ENCODE data around the gene ICA1. TPM values are rescaled to one million over a fixed set of nuclear protein-coding genes. Genes with fewer than 3 reads are reported as not detected.

ICA1 gene
- polyA plus RNA-seq, 4 donors: 32.1 to 65.5 (median 45.7) TPM

- peaks cover 0 to 2% (median 0%) of the 10 kb centered on the region in 3 donors for H3K4me1 ChIP-seq (ENCODE audit: control insufficient read depth in 3 of 3, insufficient read depth in 2 of 3, low read depth in 1 of 3, low read length in 2 of 3)
- H3K27ac ChIP-seq (ENCODE audit: low read depth in 1 of 3, low read length in 2 of 3): no peak overlapping the region
- no peak overlapping the region for H3K4me3 ChIP-seq (ENCODE audit: low read depth in 1 of 3, low read length in 3 of 3)
- DNase-seq: no peak
- no peaks in the 10 kb centered on the region for H3K9me3 ChIP-seq (ENCODE audit: control insufficient read depth in 2 of 2, insufficient read depth in 1 of 2, low read depth in 1 of 2, low read length in 1 of 2)
- no peak for FAIRE-seq
- no peaks in the 10 kb centered on the region for H3K27me3 ChIP-seq (ENCODE audit: control insufficient read depth in 3 of 3, insufficient read depth in 3 of 3, low read length in 3 of 3)
- WGBS, 3 donors: 69 to 78% (median 74%) methylated on average over 3 of the region's 3 CpGs
- no peaks in the 10 kb centered on the region for H3K36me3 ChIP-seq (ENCODE audit: control insufficient read depth in 3 of 3, insufficient read depth in 2 of 3, low read depth in 1 of 3, low read length in 3 of 3)
Measured at GRCh38 chr7:8282162-8282561, 20.2 kb upstream of the ICA1 start.

DNA sequence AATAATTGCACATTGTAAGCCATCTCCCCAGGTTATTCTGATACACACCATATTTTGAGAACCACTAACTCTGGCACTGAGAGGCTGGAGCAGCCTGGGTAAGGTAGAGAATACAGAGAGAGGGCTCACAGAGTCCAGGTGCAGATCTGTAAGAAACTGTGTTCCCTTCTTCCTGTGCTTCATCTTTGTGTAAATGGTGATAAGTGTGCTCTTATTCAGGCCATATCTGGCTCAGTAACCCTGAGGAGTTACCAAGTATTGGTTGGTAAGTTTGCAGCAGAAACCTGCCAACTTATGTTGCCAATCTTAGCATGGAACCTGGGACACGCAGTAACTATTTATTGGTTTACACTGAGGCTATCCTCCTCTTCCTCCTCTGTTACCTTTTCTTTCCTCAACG is 16.2 kb upstream of the ICA1 start:
- DNase-seq (no peak), FAIRE-seq (no peak)
- no peaks in the 10 kb centered on the region for H3K9me3 ChIP-seq (ENCODE audit: control insufficient read depth in 2 of 2, insufficient read depth in 1 of 2, low read depth in 1 of 2, low read length in 1 of 2)
- H3K27me3 ChIP-seq (ENCODE audit: control insufficient read depth in 3 of 3, insufficient read depth in 3 of 3, low read length in 3 of 3): no peaks in the 10 kb centered on the region
- WGBS, 3 donors: 71 to 97% (median 73%) methylated on average over 2 of the region's 2 CpGs
- H3K36me3 ChIP-seq (ENCODE audit: control insufficient read depth in 3 of 3, insufficient read depth in 2 of 3, low read depth in 1 of 3, low read length in 3 of 3): no peaks in the 10 kb centered on the region
- no peaks in the 10 kb centered on the region for H3K4me1 ChIP-seq (ENCODE audit: control insufficient read depth in 3 of 3, insufficient read depth in 2 of 3, low read depth in 1 of 3, low read length in 2 of 3)
- no peak overlapping the region for H3K27ac ChIP-seq (ENCODE audit: low read depth in 1 of 3, low read length in 2 of 3)
- H3K4me3 ChIP-seq (ENCODE audit: low read depth in 1 of 3, low read length in 3 of 3): no peak overlapping the region

GRCh38 chr7:8277394-8277982 is 15.5 kb upstream of the ICA1 start:
- no peaks in the 10 kb centered on the region for H3K4me1 ChIP-seq (ENCODE audit: control insufficient read depth in 3 of 3, insufficient read depth in 2 of 3, low read depth in 1 of 3, low read length in 2 of 3)
- 36 to 64% (median 40%) methylated on average over 3 of the region's 3 CpGs for WGBS, 3 donors
- no peak overlapping the region for H3K4me3 ChIP-seq (ENCODE audit: low read depth in 1 of 3, low read length in 3 of 3)
- H3K27ac ChIP-seq (ENCODE audit: low read depth in 1 of 3, low read length in 2 of 3): no peak overlapping the region
- DNase-seq (peak; percentile 49 to 66), FAIRE-seq (no peak)
- H3K9me3 ChIP-seq (ENCODE audit: control insufficient read depth in 2 of 2, insufficient read depth in 1 of 2, low read depth in 1 of 2, low read length in 1 of 2): no peaks in the 10 kb centered on the region
- no peaks in the 10 kb centered on the region for H3K27me3 ChIP-seq (ENCODE audit: control insufficient read depth in 3 of 3, insufficient read depth in 3 of 3, low read length in 3 of 3)
- no peaks in the 10 kb centered on the region for H3K36me3 ChIP-seq (ENCODE audit: control insufficient read depth in 3 of 3, insufficient read depth in 2 of 3, low read depth in 1 of 3, low read length in 3 of 3)

- WGBS, 3 donors: 79 to 96% (median 81%) methylated on average over 2 of the region's 2 CpGs
- Histone ChIP-seq H3K27ac (ENCODE audit: low read depth in 1 of 3, low read length in 2 of 3) (no peak overlapping the region), H3K36me3 (ENCODE audit: control insufficient read depth in 3 of 3, insufficient read depth in 2 of 3, low read depth in 1 of 3, low read length in 3 of 3) (no peaks in the 10 kb centered on the region), H3K9me3 (ENCODE audit: control insufficient read depth in 2 of 2, insufficient read depth in 1 of 2, low read depth in 1 of 2, low read length in 1 of 2) (no peaks in the 10 kb centered on the region), H3K4me1 (ENCODE audit: control insufficient read depth in 3 of 3, insufficient read depth in 2 of 3, low read depth in 1 of 3, low read length in 2 of 3) (no peaks in the 10 kb centered on the region), H3K4me3 (ENCODE audit: low read depth in 1 of 3, low read length in 3 of 3) (no peak overlapping the region), H3K27me3 (ENCODE audit: control insufficient read depth in 3 of 3, insufficient read depth in 3 of 3, low read length in 3 of 3) (no peaks in the 10 kb centered on the region)
- FAIRE-seq (no peak), DNase-seq (no peak)
Measured at GRCh38 chr7:8274589-8274988, 12.6 kb upstream of the ICA1 start.

- Histone ChIP-seq H3K27ac (ENCODE audit: low read depth in 1 of 3, low read length in 2 of 3) (no peak overlapping the region), H3K36me3 (ENCODE audit: control insufficient read depth in 3 of 3, insufficient read depth in 2 of 3, low read depth in 1 of 3, low read length in 3 of 3) (no peaks in the 10 kb centered on the region), H3K4me1 (ENCODE audit: control insufficient read depth in 3 of 3, insufficient read depth in 2 of 3, low read depth in 1 of 3, low read length in 2 of 3) (no peaks in the 10 kb centered on the region), H3K4me3 (ENCODE audit: low read depth in 1 of 3, low read length in 3 of 3) (no peak overlapping the region), H3K27me3 (ENCODE audit: control insufficient read depth in 3 of 3, insufficient read depth in 3 of 3, low read length in 3 of 3) (no peaks in the 10 kb centered on the region), H3K9me3 (ENCODE audit: control insufficient read depth in 2 of 2, insufficient read depth in 1 of 2, low read depth in 1 of 2, low read length in 1 of 2) (no peaks in the 10 kb centered on the region)
- no peak for FAIRE-seq
- DNase-seq: no peak
Measured at GRCh38 chr7:8271960-8272359, 10.0 kb upstream of the ICA1 start.

- FAIRE-seq (no peak), DNase-seq (no peak)
- 52 to 68% (median 67%) methylated on average over 7 of the region's 7 CpGs for WGBS, 3 donors
- no peak overlapping the region for H3K4me3 ChIP-seq (ENCODE audit: low read depth in 1 of 3, low read length in 3 of 3)
- no peaks in the 10 kb centered on the region for H3K36me3 ChIP-seq (ENCODE audit: control insufficient read depth in 3 of 3, insufficient read depth in 2 of 3, low read depth in 1 of 3, low read length in 3 of 3)
- H3K4me1 ChIP-seq (ENCODE audit: control insufficient read depth in 3 of 3, insufficient read depth in 2 of 3, low read depth in 1 of 3, low read length in 2 of 3): peaks cover 0 to 7% (median 0%) of the 10 kb centered on the region in 3 donors
- H3K27ac ChIP-seq (ENCODE audit: low read depth in 1 of 3, low read length in 2 of 3): peak overlapping the region in 1 of 3 donors; percentile 84
- H3K9me3 ChIP-seq (ENCODE audit: control insufficient read depth in 2 of 2, insufficient read depth in 1 of 2, low read depth in 1 of 2, low read length in 1 of 2): no peaks in the 10 kb centered on the region
- peaks cover 0 to 6% (median 5%) of the 10 kb centered on the region in 3 donors for H3K27me3 ChIP-seq (ENCODE audit: control insufficient read depth in 3 of 3, insufficient read depth in 3 of 3, low read length in 3 of 3)
Measured at GRCh38 chr7:8263048-8263447, 1.1 kb upstream of the ICA1 start.

GRCh38 chr7:8260871-8261694 is 884 bp downstream of the ICA1 start:
- 1 to 7% (median 4%) methylated on average over 31 of the region's 31 CpGs for WGBS, 3 donors
- DNase-seq (peak; percentile 70 to 77), FAIRE-seq (no peak)
- Histone ChIP-seq H3K4me3 (ENCODE audit: low read depth in 1 of 3, low read length in 3 of 3) (peak overlapping the region; percentile 70 to 92 (median 74)), H3K27me3 (ENCODE audit: control insufficient read depth in 3 of 3, insufficient read depth in 3 of 3, low read length in 3 of 3) (peaks cover 0 to 6% (median 5%) of the 10 kb centered on the region in 3 donors), H3K4me1 (ENCODE audit: control insufficient read depth in 3 of 3, insufficient read depth in 2 of 3, low read depth in 1 of 3, low read length in 2 of 3) (peaks cover 0 to 7% (median 0%) of the 10 kb centered on the region in 3 donors), H3K9me3 (ENCODE audit: control insufficient read depth in 2 of 2, insufficient read depth in 1 of 2, low read depth in 1 of 2, low read length in 1 of 2) (no peaks in the 10 kb centered on the region), H3K27ac (ENCODE audit: low read depth in 1 of 3, low read length in 2 of 3) (peak overlapping the region; percentile 42 to 98 (median 84)), H3K36me3 (ENCODE audit: control insufficient read depth in 3 of 3, insufficient read depth in 2 of 3, low read depth in 1 of 3, low read length in 3 of 3) (no peaks in the 10 kb centered on the region)

GRCh38 chr7:8259586-8260222 is 2.3 kb downstream of the ICA1 start:
- H3K36me3 ChIP-seq (ENCODE audit: control insufficient read depth in 3 of 3, insufficient read depth in 2 of 3, low read depth in 1 of 3, low read length in 3 of 3): no peaks in the 10 kb centered on the region
- H3K4me3 ChIP-seq (ENCODE audit: low read depth in 1 of 3, low read length in 3 of 3): no peak overlapping the region
- H3K4me1 ChIP-seq (ENCODE audit: control insufficient read depth in 3 of 3, insufficient read depth in 2 of 3, low read depth in 1 of 3, low read length in 2 of 3): peaks cover 0 to 7% (median 0%) of the 10 kb centered on the region in 3 donors
- DNase-seq (no peak), FAIRE-seq (no peak)
- H3K27ac ChIP-seq (ENCODE audit: low read depth in 1 of 3, low read length in 2 of 3): no peak overlapping the region
- H3K27me3 ChIP-seq (ENCODE audit: control insufficient read depth in 3 of 3, insufficient read depth in 3 of 3, low read length in 3 of 3): peaks cover 0 to 6% (median 3%) of the 10 kb centered on the region in 3 donors
- whole genome bisulfite sequencing, 3 donors: 84 to 89% (median 87%) methylated on average over 10 of the region's 10 CpGs
- H3K9me3 ChIP-seq (ENCODE audit: control insufficient read depth in 2 of 2, insufficient read depth in 1 of 2, low read depth in 1 of 2, low read length in 1 of 2): no peaks in the 10 kb centered on the region
